Sigmoid colon (tissue), 7 donors: ENCODE measurements around the gene FOLR2. TPM values are rescaled to one million over a fixed set of nuclear protein-coding genes. Genes with fewer than 3 reads are reported as not detected.

ENCODE experiments used
- DNase-seq: peaks from one replicate; pipeline ENCODE4 v3.0.0-alpha.2; 2019
- H3K27ac ChIP-seq, 4 donors: fragments of 200-600 bp; sonication (generic); one replicate each; pipeline ENCODE4 v1.5.1; 2016 to 2019; ENCODE audit warnings: mild to moderate bottlenecking in 1 of 4
- H3K27me3 ChIP-seq, 3 donors: fragments of 200-600 bp; sonication (generic); one replicate each; pipeline ENCODE4 v1.5.1; 2019; ENCODE audit warnings: mild to moderate bottlenecking in 1 of 3
- H3K36me3 ChIP-seq, 4 donors: fragments of 200-600 bp; sonication (generic); one replicate each; pipeline ENCODE4 v1.5.1; 2016 to 2019
- H3K4me1 ChIP-seq, 4 donors: fragments of 200-600 bp; sonication (generic); one replicate each; pipeline ENCODE4 v1.5.1; 2017 to 2019
- H3K4me3 ChIP-seq, 4 donors: fragments of 200-600 bp; sonication (generic); one replicate each; pipeline ENCODE4 v1.5.1; 2017 to 2019; ENCODE audit warnings: mild to moderate bottlenecking in 2 of 4, moderate library complexity in 1 of 4
- H3K9me3 ChIP-seq, 4 donors: fragments of 200-600 bp in 3 of 4; sonication (generic) in 3 of 4; one replicate each; pipeline versions ENCODE4 v1.5.1 to v1.6.1; 2013 to 2019
- CTCF ChIP-seq, 4 experiments: fragments of 450-650 bp in 3 of 4; fragments of 200-600 bp in 1 of 4; IDR thresholded peaks; one replicate each; pipeline ENCODE4 v1.5.1; 2016 to 2019; ENCODE audit warnings: antibody characterized with exemption in 4 of 4, mild to moderate bottlenecking in 3 of 4, moderate library complexity in 2 of 4
- EP300 ChIP-seq, 4 donors: sonication (generic); formaldehyde crosslinking; IDR thresholded peaks; one replicate each; pipeline ENCODE4 v1.6.1; 2017; ENCODE audit warnings: antibody characterized with exemption in 4 of 4
- POLR2A ChIP-seq, 2 donors: fragments of 450-650 bp; IDR thresholded peaks; one replicate each; pipeline ENCODE4 v1.6.1; 2016; ENCODE audit warnings: antibody characterized with exemption in 2 of 2, mild to moderate bottlenecking in 2 of 2, moderate library complexity in 2 of 2
- POLR2AphosphoS5 ChIP-seq, 4 donors: sonication (generic); formaldehyde crosslinking; IDR thresholded peaks; one replicate each; pipeline ENCODE4 v1.6.1; 2017; ENCODE audit warnings: antibody characterized with exemption in 4 of 4
- WGBS, 2 donors: extraction: QIAGEN DNeasy Blood & Tissue Kit; methylation state at CpG; one replicate each; pipeline ENCODE4 v1.1.7; 2013; 5-methylcytosine and 5-hydroxymethylcytosine counted together
- intact Hi-C: fragments of 100-400 bp; cut with DNase I; formaldehyde crosslinking; loops from one replicate; pipeline ENCODE4 v1.15.1; 2023
- polyA plus RNA-seq, 3 donors: library from polyadenylated mRNA; stranded (reverse); fragments of 200-250 nt; gene quantifications; one replicate each; pipeline ENCODE4 v1.2.3, GENCODE V29; 2013
- total RNA-seq, 4 donors: library from RNA; depleted of rRNA; stranded (reverse); fragments of >200 nt; gene quantifications; one replicate each; pipeline ENCODE4 v1.1.0, GENCODE V29; 2016
- donor health status: healthy with polysubstance abuse.
- donor health status: Bipolar disorder and iron deficiency.
- donor health status: healthy.

Gene FOLR2
- total and polyA plus RNA-seq, 7 donors = 14.1 to 61.7 (median 27.0) TPM

GRCh38 chr11:72234920-72235319, 18.3 kb downstream of the FOLR2 start:
- Histone ChIP-seq H3K36me3 (peaks cover 49 to 80% (median 69%) of the 10 kb centered on the region in 4 donors), H3K4me3 (no peak overlapping the region), H3K4me1 (peaks cover 0 to 50% (median 46%) of the 10 kb centered on the region in 4 donors), H3K27me3 (no peaks in the 10 kb centered on the region), H3K27ac (peak overlapping the region in 2 of 4 donors; percentile 80 to 81), H3K9me3 (no peaks in the 10 kb centered on the region)
- TF ChIP-seq CTCF (IDR thresholded peaks at IDR 0.05) = no peak
- TF ChIP-seq POLR2AphosphoS5 (IDR thresholded peaks at IDR 0.05) = no peak
- no peak for TF ChIP-seq EP300 (IDR thresholded peaks at IDR 0.05)
- no peak for TF ChIP-seq POLR2A (IDR thresholded peaks at IDR 0.05)
- 94% methylated on average over 4 of the region's 4 CpGs for WGBS, 2 donors
- peak; percentile 48 for DNase-seq
- intact Hi-C loops = loop anchor here (5.0 to 10.0 kb wide), 3 partner anchors 50 to 392 kb away; partner anchors contain the start of gene CLPB

GRCh38 chr11:72235351-72236057, 18.9 kb downstream of the FOLR2 start:
- Histone ChIP-seq H3K27me3 (peaks cover 0 to 3% (median 0%) of the 10 kb centered on the region in 3 donors), H3K4me3 (no peak overlapping the region), H3K9me3 (no peaks in the 10 kb centered on the region), H3K27ac (peak overlapping the region; percentile 38 to 81 (median 69)), H3K36me3 (peaks cover 43 to 74% (median 63%) of the 10 kb centered on the region in 4 donors), H3K4me1 (peaks cover 0 to 55% (median 52%) of the 10 kb centered on the region in 4 donors)
- WGBS, 2 donors = 89 to 92% methylated on average over 17 of the region's 17 CpGs
- TF ChIP-seq POLR2A (IDR thresholded peaks at IDR 0.05) (no peak), EP300 (IDR thresholded peaks at IDR 0.05) (no peak), POLR2AphosphoS5 (IDR thresholded peaks at IDR 0.05) (no peak), CTCF (IDR thresholded peaks at IDR 0.05) (no peak)
- peak; percentile 53 for DNase-seq
- intact Hi-C loops = loop anchor here (5.0 to 10.0 kb wide), 3 partner anchors 51 to 392 kb away; partner anchors contain the start of gene CLPB

GRCh38 chr11:72236083-72236697, 19.6 kb downstream of the FOLR2 start:
- H3K4me3 ChIP-seq = no peak overlapping the region
- WGBS, 2 donors = 69 to 79% methylated on average over 4 of the region's 4 CpGs
- no peaks in the 10 kb centered on the region for H3K9me3 ChIP-seq
- peaks cover 0 to 60% (median 58%) of the 10 kb centered on the region in 4 donors for H3K4me1 ChIP-seq
- TF ChIP-seq CTCF (IDR thresholded peaks at IDR 0.05) = no peak
- TF ChIP-seq POLR2A (IDR thresholded peaks at IDR 0.05) = no peak
- no peak for TF ChIP-seq POLR2AphosphoS5 (IDR thresholded peaks at IDR 0.05)
- TF ChIP-seq EP300 (IDR thresholded peaks at IDR 0.05) = no peak
- H3K36me3 ChIP-seq = peaks cover 38 to 68% (median 57%) of the 10 kb centered on the region in 4 donors
- intact Hi-C loops = loop anchor here (5.0 to 10.0 kb wide), 3 partner anchors 51 to 391 kb away; partner anchors contain the start of gene CLPB
- peaks cover 0 to 10% (median 6%) of the 10 kb centered on the region in 3 donors for H3K27me3 ChIP-seq
- H3K27ac ChIP-seq = peak overlapping the region; percentile 38 to 81 (median 69)
- DNase-seq = peak; percentile 6

- peaks cover 32 to 62% (median 52%) of the 10 kb centered on the region in 4 donors for H3K36me3 ChIP-seq
- no peak overlapping the region for H3K4me3 ChIP-seq
- H3K9me3 ChIP-seq = no peaks in the 10 kb centered on the region
- no peak for DNase-seq
- peaks cover 0 to 16% (median 12%) of the 10 kb centered on the region in 3 donors for H3K27me3 ChIP-seq
- peaks cover 0 to 60% (median 59%) of the 10 kb centered on the region in 4 donors for H3K4me1 ChIP-seq
- peak overlapping the region; percentile 77 to 81 (median 79) for H3K27ac ChIP-seq
- WGBS, 2 donors = 74 to 77% methylated on average over 2 of the region's 2 CpGs
- TF ChIP-seq POLR2AphosphoS5 (IDR thresholded peaks at IDR 0.05) = no peak
- no peak for TF ChIP-seq EP300 (IDR thresholded peaks at IDR 0.05)
- TF ChIP-seq POLR2A (IDR thresholded peaks at IDR 0.05) = no peak
- intact Hi-C loops = loop anchor here (5.0 to 10.0 kb wide), 3 partner anchors 52 to 391 kb away; partner anchors contain the start of gene CLPB
Measured at GRCh38 chr11:72236774-72237111, 20.1 kb downstream of the FOLR2 start.
